NCI-H748 (cell line): ENCODE results near the gene KCND2.
"Not testable (repeated sequence)": the region's sequence is repeated elsewhere in the genome, so short reads cannot be mapped to it uniquely, and the experiment has no call there.

ENCODE experiments used
- DNase-seq: peaks from one replicate; lab custom pipeline; 2025; ENCODE audit not compliant: unreplicated experiment; lab: John Stamatoyannopoulos, UW

The KCND2 gene

GRCh38 chr7:120480472-120480871 is 207.5 kb downstream of the KCND2 start:
- DNase-seq: no peak

- DNase-seq: no peak
Measured at GRCh38 chr7:120480930-120481329, 208.0 kb downstream of the KCND2 start.

- no peak for DNase-seq
Measured at GRCh38 chr7:120486164-120486563, 213.2 kb downstream of the KCND2 start.

GRCh38 chr7:120502132-120502531 is 229.2 kb downstream of the KCND2 start:
- DNase-seq: no peak

GRCh38 chr7:120502825-120503224 is 229.8 kb downstream of the KCND2 start:
- DNase-seq: no peak

DNA sequence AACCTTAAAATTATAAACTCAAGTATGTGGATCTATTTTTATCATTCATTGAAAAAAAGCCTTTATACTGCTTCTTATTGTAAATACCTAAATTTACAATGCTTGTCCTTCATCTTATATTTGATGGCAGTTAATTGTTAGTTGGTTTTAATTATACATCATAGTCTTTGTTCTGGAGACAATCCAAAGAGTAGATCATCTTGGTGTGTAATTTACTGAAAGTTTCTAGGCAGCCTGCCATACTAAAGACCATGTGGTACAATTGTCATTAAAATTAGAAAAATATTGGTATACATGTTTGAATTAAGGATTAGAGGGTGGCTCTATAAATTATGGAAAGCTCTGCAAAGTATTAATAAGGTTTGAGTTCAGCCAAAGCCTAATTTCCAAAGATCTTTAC is 231.4 kb downstream of the KCND2 start:
- peak; percentile 31 for DNase-seq

DNA sequence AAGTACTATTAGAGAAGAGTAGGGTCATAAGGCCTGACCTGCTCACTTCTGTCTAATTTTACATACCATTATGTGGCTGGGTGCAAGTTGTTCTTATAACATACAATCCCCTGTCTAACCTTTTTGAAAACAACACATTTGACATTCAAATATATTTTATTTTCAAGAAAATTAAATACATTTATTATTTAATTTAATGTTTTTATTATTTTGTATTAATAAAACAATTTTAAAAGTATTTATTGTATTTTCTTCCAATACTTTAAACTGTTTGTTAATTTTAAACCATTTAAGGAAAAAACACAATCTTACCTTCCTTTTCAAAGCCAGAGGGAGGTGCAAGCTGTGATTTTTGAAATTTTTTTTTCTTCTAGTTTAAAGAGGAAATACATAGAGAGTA is 232.8 kb downstream of the KCND2 start:
- DNase-seq: no peak

DNA sequence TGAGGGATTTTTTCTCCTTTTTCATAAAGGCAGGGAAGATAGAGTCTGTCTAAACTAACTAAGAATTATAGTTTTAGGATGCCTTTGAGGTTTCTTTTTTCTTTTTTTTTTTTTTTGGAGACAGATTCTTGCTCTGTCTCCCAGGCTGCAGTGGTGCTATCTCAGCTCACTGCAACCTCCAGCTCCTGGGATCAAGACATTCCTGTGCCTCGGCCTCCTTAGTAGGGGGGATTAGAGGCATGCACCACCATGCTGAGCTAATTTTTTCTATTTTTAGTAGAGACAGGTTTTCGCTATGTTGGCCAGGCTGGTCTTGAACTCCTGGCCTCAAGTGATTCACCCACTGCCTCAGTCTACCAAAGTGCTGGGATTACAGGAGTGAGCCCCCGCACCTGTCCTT is 239.7 kb downstream of the KCND2 start:
- no peak for DNase-seq

GRCh38 chr7:120519224-120519623 is 246.2 kb downstream of the KCND2 start:
- no peak for DNase-seq

- DNase-seq: peak; percentile 46
Measured at GRCh38 chr7:120521761-120522737, 249.1 kb downstream of the KCND2 start.

GRCh38 chr7:120523985-120524384 is 251.0 kb downstream of the KCND2 start:
- DNase-seq: no peak

DNA sequence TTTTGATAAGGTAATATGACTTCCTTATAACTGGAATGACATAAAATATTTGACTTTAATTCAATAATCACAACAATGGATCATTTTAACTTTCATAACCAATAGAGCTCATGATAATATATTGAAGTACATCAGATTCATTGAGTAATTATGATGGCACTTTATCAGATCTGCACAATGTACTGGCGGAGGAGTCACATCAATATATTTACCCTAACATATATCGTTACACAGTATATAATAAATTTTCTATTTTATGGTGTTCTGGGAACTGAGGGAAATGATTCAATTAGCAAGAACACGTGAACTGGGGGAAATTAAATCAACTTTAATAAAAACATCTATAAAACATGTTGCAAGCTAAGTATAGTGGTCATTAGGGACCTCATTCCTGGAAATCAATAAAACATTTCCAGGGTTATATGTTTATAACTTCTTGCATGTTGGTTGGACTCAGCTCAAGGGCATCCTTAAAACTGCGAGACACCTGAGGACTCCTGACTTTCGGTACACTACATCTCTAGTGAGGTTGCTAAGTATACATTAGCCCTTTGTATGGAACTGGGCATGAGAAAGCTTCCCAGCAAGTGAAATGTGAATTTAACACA is 254.0 kb downstream of the KCND2 start:
- no peak for DNase-seq

DNA sequence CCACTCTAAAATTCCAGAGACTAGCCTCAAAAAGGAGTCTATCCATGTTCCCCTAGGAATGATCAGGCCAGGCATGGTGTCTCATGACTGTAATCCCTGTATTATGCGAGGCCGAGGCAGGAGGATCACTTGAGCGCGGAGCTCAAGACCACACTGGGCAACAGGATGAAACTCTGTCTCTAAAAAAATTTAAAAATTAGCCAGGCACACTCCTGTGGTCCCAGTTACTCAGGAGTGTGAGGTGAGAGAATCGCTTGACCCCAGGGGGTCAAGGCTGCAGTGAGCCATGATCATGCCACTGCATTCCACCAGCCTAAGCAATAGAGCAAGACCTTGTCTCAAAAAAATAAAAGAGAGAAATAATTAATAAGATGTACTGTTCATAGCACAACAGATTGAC is 256.8 kb downstream of the KCND2 start:
- DNase-seq: no peak

DNA sequence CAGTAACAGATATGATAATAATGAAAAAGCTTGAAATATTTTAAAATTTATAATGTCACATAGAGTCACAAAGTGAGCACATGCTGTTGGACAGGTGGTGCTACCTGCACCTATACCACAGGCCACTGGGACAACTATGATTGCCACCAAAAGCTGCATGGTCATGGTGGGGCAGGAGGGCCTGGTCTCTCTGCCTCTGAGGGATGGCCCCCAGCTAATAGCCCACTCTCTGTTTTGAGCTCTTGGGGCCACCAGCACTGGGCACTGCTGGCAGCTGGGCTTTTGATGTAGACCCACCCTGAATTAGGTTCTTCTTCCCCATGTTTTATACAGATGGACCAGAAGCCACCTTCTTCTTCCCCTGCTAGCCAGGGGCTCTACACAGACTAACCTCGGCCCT is 265.4 kb downstream of the KCND2 start:
- no peak for DNase-seq

GRCh38 chr7:120539321-120539720 is 266.3 kb downstream of the KCND2 start:
- DNase-seq: no peak

DNA sequence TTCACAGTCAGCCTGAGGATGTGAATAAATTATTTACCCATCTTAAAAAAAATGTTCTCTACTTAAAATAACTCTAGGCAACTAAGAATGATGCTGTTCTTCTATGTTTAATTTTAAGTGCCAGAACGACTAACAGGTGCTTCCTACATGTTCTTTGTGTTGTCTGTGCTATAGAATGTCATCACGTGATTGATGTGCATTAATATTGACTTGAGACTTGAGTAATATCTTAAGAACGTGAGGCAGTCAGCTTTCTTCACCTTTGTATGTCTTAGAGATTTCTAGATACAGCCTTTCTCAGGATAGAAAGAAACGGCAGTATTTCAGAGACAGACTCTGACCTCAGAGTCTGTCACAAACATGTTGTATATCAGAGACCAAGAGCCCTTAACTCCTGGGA is 274.6 kb downstream of the KCND2 start:
- DNase-seq: no peak

- DNase-seq: peak; percentile 49
Measured at GRCh38 chr7:120550494-120551048, 277.6 kb downstream of the KCND2 start.

DNA sequence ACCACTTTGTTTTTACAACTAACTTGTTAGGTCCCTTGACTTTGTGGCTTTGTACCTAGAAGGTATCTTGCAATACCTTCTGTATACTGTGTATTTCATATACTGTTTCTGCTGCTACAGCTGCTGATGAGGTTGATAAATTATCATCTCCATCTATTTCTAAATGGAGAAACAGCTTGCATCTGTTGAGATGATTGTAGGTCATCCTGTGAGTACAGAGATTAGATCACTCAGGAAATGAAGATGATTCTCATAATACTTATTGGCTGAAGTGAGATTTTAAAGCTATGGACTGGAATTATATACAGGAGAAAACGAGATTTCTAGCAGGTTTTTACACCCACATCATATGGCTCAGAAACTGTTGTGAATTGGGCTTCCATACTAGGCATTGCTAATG is 280.5 kb downstream of the KCND2 start:
- no peak for DNase-seq

GRCh38 chr7:120554960-120555571 is 282.1 kb downstream of the KCND2 start:
- peak; percentile 68 for DNase-seq

GRCh38 chr7:120564145-120564544 is 291.2 kb downstream of the KCND2 start:
- no peak for DNase-seq

- DNase-seq: no peak
Measured at GRCh38 chr7:120567204-120567603, 294.2 kb downstream of the KCND2 start.

- not testable (repeated sequence) for DNase-seq
Measured at GRCh38 chr7:120578657-120579056, 305.7 kb downstream of the KCND2 start.
